Nephron (organoid): ENCODE data around the gene SGPP2.

Source experiments
- H3K27ac Mint-ChIP-seq, 3 experiments: 2 replicates each; pipeline ENCODE4 v1.8.0; 2020; ENCODE audit warnings: mixed read lengths in 3 of 3, mild to moderate bottlenecking in 2 of 3, moderate library complexity in 1 of 3
- H3K27me3 Mint-ChIP-seq: 2 replicates; pipeline ENCODE4 v1.8.0; 2021; ENCODE audit warnings: low read depth, mild to moderate bottlenecking, moderate library complexity, mixed read lengths
- H3K36me3 Mint-ChIP-seq: 2 replicates; pipeline ENCODE4 v1.8.0; 2020; ENCODE audit warnings: low read depth, mixed read lengths
- H3K4me1 Mint-ChIP-seq: 2 replicates; pipeline ENCODE4 v1.8.0; 2020; ENCODE audit warnings: mixed read lengths
- H3K4me3 Mint-ChIP-seq, 3 experiments: 2 replicates each; pipeline ENCODE4 v1.8.0; 2020; ENCODE audit warnings: mild to moderate bottlenecking in 3 of 3, mixed read lengths in 3 of 3, moderate library complexity in 2 of 3
- H3K9me3 Mint-ChIP-seq: 2 replicates; pipeline ENCODE4 v1.8.0; 2020; ENCODE audit warnings: mixed read lengths
- CTCF ChIP-seq, 3 experiments: fragments of 200-600 bp; sonication (generic); IDR thresholded peaks; one replicate each; pipeline ENCODE4 v1.5.0; 2021; ENCODE audit warnings: antibody characterized with exemption in 3 of 3; ENCODE audit not compliant: unreplicated experiment in 3 of 3

SGPP2 gene

GRCh38 chr2:222424276-222424728 lies at the start of gene SGPP2:
TSS of gene SGPP2 (plus strand) at chr2:222424543. CDS start at chr2:222424603, 60 bp downstream.
- H3K4me1 Mint-ChIP-seq: peaks cover 33% of the 10 kb centered on the region
- H3K36me3 Mint-ChIP-seq: no peaks in the 10 kb centered on the region
- H3K4me3 Mint-ChIP-seq: peak within 1 kb of the TSS; percentile 90 to 91 (median 91)
- peaks cover 86% of the 10 kb centered on the region for H3K27me3 Mint-ChIP-seq
- no peak for TF ChIP-seq CTCF (IDR thresholded peaks at IDR 0.05; ENCODE audit: unreplicated experiment in 3 of 3)
- peak within 1 kb of the TSS; percentile 21 to 57 (median 44) for H3K27ac Mint-ChIP-seq
- H3K9me3 Mint-ChIP-seq: no peaks in the 10 kb centered on the region

- H3K27me3 Mint-ChIP-seq: no peaks in the 10 kb centered on the region
- no peaks in the 10 kb centered on the region for H3K36me3 Mint-ChIP-seq
- H3K4me3 Mint-ChIP-seq: no peak overlapping the region
- no peaks in the 10 kb centered on the region for H3K4me1 Mint-ChIP-seq
- TF ChIP-seq CTCF (IDR thresholded peaks at IDR 0.05; ENCODE audit: unreplicated experiment in 3 of 3): no peak
- no peak overlapping the region for H3K27ac Mint-ChIP-seq
- peaks cover 28% of the 10 kb centered on the region for H3K9me3 Mint-ChIP-seq
Measured at GRCh38 chr2:222375798-222376197, 48.5 kb upstream of the SGPP2 start.

- TF ChIP-seq CTCF (IDR thresholded peaks at IDR 0.05; ENCODE audit: unreplicated experiment in 3 of 3): no peak
- H3K27me3 Mint-ChIP-seq: no peaks in the 10 kb centered on the region
- no peaks in the 10 kb centered on the region for H3K36me3 Mint-ChIP-seq
- H3K4me1 Mint-ChIP-seq: no peaks in the 10 kb centered on the region
- peaks cover 9% of the 10 kb centered on the region for H3K9me3 Mint-ChIP-seq
- H3K4me3 Mint-ChIP-seq: no peak overlapping the region
- H3K27ac Mint-ChIP-seq: no peak overlapping the region
Measured at GRCh38 chr2:222380456-222380855, 43.9 kb upstream of the SGPP2 start.

- H3K27me3 Mint-ChIP-seq: peaks cover 4% of the 10 kb centered on the region
- no peak for TF ChIP-seq CTCF (IDR thresholded peaks at IDR 0.05; ENCODE audit: unreplicated experiment in 3 of 3)
- no peak overlapping the region for H3K4me3 Mint-ChIP-seq
- no peaks in the 10 kb centered on the region for H3K36me3 Mint-ChIP-seq
- H3K9me3 Mint-ChIP-seq: peaks cover 9% of the 10 kb centered on the region
- H3K4me1 Mint-ChIP-seq: no peaks in the 10 kb centered on the region
- no peak overlapping the region for H3K27ac Mint-ChIP-seq
Measured at GRCh38 chr2:222381566-222381965, 42.8 kb upstream of the SGPP2 start.

GRCh38 chr2:222383255-222383654 lies 41.1 kb upstream of the SGPP2 start:
- no peak overlapping the region for H3K4me3 Mint-ChIP-seq

More at GRCh38 chr2:222383255-222383654, 41.1 kb upstream of the SGPP2 start:
- TF ChIP-seq CTCF (IDR thresholded peaks at IDR 0.05; ENCODE audit: unreplicated experiment in 3 of 3): no peak
- peaks cover 4% of the 10 kb centered on the region for H3K27me3 Mint-ChIP-seq
- no peak overlapping the region for H3K27ac Mint-ChIP-seq
- no peaks in the 10 kb centered on the region for H3K36me3 Mint-ChIP-seq
- no peaks in the 10 kb centered on the region for H3K4me1 Mint-ChIP-seq
- peaks cover 9% of the 10 kb centered on the region for H3K9me3 Mint-ChIP-seq
